GM12892 (cell line): ENCODE results near the gene MYOZ3.

Source experiments
- DNase-seq: peaks from one replicate; pipeline ENCODE4 v3.0.0; 2011; ENCODE audit not compliant: insufficient read length
- FAIRE-seq: peaks from 2 replicates; lab custom pipeline; 2011; peaks lifted over from hg19 to GRCh38; lab: Jason Lieb, UNC
- POLR2A ChIP-seq: IDR thresholded peaks from 2 replicates; pipeline ENCODE4 v1.6.1; 2011; ENCODE audit warnings: low read depth, low read length, control low read depth
- POLR2AphosphoS5 ChIP-seq: IDR thresholded peaks from 2 replicates; pipeline ENCODE4 v1.6.1; 2011; ENCODE audit warnings: low read depth, low read length, control low read depth
- TAF1 ChIP-seq: IDR thresholded peaks from 2 replicates; pipeline ENCODE4 v1.6.1; 2011; ENCODE audit warnings: low read depth, mild to moderate bottlenecking, control low read depth, low read length, borderline replicate concordance

MYOZ3 gene

DNA sequence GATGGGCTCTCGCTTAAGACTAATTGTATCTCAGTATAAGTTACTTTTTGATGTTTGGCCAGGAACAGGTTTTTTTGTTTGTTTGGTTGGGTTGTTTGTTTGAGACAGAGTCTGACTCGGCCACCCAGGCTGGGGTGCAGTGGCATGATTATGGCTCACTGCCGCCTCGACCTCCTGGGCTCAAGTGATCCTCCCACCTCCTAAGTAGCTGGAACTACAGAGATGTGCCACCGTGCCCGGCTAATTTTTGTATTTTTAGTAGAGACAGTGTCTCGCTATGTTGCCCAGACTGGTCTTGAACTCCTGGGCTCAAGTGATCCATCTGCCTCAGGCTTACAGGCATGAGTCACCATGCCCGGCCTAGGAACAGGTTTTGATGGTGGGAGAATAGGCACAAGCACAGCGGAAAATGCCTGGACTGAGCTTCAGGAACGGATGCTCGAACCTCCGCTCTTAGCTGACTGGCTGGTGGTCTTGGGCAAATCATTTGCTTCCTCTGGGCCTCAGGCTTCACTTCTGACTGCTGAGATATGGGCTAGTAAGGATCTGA is 32.0 kb upstream of the MYOZ3 start:
- TF ChIP-seq POLR2AphosphoS5 (no peak), POLR2A (no peak), TAF1 (no peak)
- DNase-seq: no peak
- no peak for FAIRE-seq

DNA sequence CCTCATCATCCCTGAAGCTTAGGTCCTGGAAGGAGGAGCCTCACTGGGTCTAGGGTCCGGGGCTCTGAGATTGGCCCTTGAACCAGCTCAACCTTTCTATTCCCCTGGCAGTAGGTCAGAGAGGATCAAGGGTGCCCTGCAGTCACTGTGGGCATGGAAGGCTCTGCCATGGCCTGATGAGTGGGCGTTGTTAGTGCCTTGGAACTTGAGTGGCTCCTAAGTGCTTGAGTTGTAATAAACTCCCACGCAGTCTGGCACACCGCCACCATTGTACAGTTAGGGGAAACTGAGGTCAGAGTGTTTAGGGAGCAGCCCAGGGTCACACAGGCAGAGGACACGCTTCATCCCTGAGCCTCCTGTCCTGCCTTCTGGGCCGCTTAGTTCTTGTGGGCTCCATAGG is 31.0 kb upstream of the MYOZ3 start:
- FAIRE-seq (peak; percentile 65), DNase-seq (no peak)
- TF ChIP-seq POLR2AphosphoS5 (no peak), POLR2A (no peak), TAF1 (no peak)

DNA sequence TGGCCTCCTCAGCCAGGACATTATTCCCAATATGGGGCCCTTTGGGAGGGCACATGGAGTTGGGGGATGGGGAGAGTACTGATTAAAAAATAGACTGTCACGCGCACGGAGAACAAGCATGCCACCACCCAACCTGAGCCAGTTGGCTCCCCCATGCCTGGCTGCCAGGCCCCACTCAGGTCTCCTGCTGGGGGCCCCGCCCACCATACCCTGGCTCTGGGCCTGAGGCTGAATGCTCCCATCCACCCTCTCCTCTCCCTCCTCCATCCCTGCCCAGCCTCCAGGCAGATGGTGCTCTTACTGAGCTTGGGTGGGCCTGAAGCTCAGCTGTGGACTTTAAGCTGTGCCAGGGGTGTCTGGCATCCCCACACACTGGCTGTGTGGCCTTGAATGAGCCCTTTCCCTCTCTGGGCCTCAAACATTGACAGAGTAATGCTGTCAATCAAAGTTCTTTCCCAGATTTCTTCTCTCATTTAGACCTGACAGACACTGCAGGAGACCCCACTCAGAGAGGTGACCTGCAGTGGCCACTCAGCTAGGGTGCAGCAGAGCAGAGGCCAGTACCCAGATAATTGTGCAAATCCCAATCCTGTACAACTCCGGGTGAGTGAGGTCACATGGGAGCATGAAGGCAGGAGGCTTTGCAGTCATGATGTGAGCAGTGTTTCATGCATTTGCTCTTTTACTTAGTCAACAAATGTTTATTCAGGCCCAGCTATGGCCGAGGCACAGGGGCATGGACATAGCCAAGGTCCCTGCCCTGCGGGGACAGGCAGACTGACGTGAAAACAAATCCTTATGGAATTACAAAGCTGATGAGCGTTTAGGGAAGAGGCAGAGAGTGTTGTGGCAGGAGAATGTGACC is 30.4 kb upstream of the MYOZ3 start:
- FAIRE-seq (no peak), DNase-seq (no peak)
- TF ChIP-seq POLR2A (no peak), TAF1 (no peak), POLR2AphosphoS5 (no peak)

DNA sequence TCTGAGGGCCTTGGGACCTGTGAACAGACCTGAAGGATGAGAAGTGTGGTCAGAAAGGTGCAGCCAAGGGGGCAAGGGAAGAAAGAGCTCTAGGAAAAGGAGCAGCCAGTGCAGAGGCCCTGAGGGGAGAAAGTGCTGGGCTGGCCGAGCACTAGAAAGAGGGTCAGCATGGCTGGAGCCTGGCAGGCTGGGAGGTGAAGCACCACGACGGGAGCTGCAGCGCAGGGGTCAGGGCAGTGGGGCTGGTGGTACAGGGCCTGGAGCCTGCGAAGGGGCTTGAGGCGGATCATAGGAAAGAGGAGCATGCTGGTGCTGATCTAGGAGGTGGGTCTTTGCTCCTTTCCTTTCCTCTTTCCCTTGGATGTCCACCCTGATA is 29.7 kb upstream of the MYOZ3 start:
- DNase-seq: no peak
- TF ChIP-seq POLR2A: no peak
- no peak for TF ChIP-seq TAF1
- no peak for TF ChIP-seq POLR2AphosphoS5
- FAIRE-seq: no peak

DNA sequence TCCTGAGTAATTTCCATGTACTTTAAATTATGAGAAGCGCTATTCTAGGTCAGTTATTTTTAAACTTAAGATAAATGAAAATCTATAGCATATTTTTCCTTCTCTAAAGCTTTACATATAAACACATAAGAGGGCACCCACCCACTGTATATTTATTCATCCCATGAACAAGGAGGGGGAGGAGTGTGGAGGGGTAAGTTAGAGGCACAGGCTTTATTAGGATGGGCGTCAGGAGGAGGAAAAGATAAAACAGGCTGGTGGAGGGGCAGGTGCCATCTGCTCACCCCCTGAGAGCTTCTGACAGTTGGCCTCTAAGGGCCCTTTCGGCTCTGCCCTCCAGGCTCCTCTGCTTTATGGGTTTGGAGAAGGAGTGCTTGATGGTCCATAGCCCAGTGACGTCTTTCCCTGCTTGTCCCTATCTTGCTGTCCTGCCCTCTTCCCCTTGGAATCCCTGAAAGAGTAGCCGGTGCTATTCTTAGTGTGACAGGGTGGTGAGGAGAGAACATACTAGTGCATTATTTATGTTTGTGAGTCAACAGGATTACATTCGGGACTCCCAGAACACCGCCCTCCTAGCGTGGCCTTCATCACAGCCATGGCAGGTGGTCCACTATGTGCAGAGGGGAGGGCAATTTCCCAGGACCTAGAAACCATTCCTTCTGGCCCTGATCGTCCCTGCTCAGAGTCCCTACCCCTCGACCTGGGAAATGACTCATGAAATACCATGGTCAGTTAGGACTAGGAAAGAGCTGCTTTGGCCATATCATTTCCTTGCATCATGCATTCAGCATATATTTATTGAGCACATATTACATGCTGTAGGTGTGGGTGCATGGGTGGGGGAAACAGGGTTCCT is 28.5 kb upstream of the MYOZ3 start:
- FAIRE-seq: no peak

DNA sequence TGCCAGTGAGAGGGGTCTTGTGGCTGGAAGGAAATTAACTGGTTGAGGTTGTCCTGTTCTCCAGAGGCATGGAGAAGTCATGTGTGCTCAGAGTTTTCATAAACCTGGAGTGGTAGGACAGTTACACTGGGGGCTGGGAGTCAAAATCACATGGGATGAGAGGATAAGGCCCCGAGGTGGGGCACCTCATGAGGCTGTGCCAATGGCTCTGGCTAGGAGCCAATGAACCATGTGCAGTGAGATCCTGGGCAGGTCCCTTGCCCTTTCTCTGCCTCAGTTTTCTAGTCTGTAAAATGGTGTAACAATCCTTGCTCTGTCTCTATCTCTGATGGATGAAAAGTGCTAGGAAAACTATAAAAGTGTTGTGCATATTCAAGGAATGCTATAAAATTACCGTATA is 27.6 kb upstream of the MYOZ3 start:
- DNase-seq (no peak), FAIRE-seq (no peak)
- TF ChIP-seq POLR2A: no peak
- TF ChIP-seq POLR2AphosphoS5: no peak
- TF ChIP-seq TAF1: no peak

More for the DNA sequence above, 28.5 kb upstream of the MYOZ3 start:
- no peak for TF ChIP-seq POLR2A
- TF ChIP-seq TAF1: no peak
- no peak for TF ChIP-seq POLR2AphosphoS5
- no peak for DNase-seq

DNA sequence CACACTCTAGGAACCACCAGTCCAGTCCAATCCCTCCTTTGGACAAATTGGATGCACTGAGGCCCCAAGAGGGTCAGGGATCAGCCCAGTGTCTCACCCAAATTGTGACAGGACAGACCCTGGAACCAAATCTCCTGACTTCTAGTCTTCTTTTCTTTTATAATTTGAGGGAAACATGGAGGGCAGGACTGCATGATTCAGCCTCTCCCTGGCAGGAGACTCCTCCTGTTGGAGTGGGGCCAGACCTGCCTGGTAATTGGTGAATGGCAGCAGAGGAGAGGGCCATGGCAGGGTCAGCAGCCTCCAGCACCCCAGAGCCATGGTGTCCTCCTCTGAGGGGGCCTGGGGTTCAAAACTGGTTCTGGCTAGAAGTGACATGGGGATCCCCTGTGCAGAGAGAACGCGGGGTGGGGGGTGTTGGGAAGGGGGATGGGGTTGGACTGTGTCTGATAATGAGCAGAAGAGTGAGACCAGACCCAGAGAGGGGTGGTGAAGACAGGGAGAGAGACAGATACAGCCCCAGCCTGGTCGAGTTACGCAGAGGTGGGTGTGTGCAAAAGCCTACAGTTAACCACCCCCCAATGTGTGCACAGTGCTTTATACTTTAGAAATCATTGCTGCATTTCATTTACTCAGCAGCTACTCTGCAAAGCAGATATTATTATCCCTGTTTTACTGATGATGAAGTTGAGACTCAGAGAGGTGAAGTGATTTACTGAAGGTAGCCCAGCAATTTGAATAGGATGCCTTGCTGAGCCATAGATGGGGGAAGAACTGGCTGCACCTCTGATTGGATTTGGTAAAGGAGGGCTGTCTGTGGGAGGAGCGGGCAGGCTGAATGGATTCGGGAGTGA is 24.4 kb upstream of the MYOZ3 start:
- FAIRE-seq (no peak), DNase-seq (no peak)
- TF ChIP-seq TAF1 (no peak), POLR2AphosphoS5 (no peak), POLR2A (no peak)

DNA sequence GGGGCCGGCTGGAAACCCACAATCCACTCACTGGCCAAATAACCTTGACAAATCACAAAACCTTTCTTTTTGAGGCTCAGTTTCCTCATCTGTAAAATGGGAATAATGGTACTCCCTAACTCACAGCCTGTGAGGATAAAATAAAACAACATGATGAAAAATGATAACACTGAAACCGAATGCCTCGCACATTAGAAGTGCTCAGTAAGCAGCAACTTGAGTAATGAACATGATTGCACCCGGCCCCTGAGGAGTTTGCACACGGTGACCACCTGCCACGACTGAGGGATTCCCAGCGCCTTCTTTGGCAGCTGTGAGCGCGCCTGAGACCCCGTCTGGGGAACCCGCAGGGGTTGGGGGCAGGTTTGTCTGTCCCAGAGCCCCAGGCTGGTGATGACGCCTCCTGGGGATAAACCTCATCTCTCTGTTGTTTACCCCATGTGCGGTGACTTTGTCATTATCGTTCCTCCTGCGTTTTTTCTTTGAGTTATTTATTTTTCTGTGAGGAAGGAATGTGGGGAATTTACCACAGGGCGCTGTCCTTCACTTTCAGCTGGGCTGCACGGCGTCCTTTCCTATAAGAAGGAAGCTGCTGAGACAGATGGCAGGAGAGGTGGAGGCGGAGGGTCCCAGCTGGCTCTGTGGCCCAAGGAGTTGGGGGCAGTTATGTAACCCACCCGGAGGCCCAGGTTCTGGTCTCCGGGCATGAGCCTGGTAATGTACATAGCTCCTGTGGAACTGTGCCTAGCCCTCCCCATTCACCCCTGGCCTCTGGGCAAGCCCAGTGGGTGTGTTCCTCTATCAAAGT is 23.6 kb upstream of the MYOZ3 start:
- TF ChIP-seq POLR2A (no peak), TAF1 (no peak), POLR2AphosphoS5 (no peak)
- DNase-seq (no peak), FAIRE-seq (no peak)

DNA sequence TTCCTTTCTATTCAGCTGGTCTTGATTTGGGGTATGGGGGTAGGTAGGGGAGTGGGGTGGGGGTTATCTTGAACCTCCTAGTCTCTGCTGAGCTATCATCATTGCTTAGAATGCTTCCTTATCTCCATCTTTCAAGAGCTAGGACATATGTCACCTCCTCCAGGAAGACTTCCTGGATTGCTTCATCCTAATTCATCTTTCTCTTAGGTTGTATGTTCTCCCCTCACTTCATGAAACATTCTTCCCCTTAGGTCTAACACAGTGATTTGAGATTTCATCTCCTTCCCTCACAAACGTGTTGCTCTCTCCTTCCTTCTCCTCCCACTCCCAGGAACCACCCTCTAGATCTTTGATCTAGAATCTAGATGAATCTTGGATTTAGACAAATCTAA is 23.0 kb upstream of the MYOZ3 start:
- TF ChIP-seq POLR2A: no peak
- FAIRE-seq (no peak), DNase-seq (no peak)
